H1 (cell line): ENCODE data around the gene PDCD10. TPM values are rescaled to one million over a fixed set of nuclear protein-coding genes. Genes with fewer than 3 reads are reported as not detected.
A peak's percentile ranks its signal among the peaks of the same experiment; 100 is the strongest.

ENCODE experiments used
- CTCF ChIA-PET: fragments of 300-600 bp; sonication (Branson Sonifier 250); formaldehyde crosslinking; loops from one replicate; lab custom pipeline; 2021; ENCODE audit not compliant: partially characterized antibody; lab: Charles Lee
- POLR2A ChIA-PET: fragments of 300-600 bp; sonication (Branson Sonifier 250); formaldehyde crosslinking; loops from one replicate; lab custom pipeline; 2021; ENCODE audit warnings: inconsistent platforms; ENCODE audit not compliant: partially characterized antibody; lab: Charles Lee
- DNase-seq, 2 experiments: peaks; one replicate each; pipeline versions ENCODE4 v3.0.0 to v3.0.0-alpha.2; 2010 to 2022; ENCODE audit warnings: low spot score in 2 of 2, low read depth in 1 of 2, mixed read lengths in 1 of 2
- FAIRE-seq: peaks from 2 replicates; lab custom pipeline; 2011; peaks lifted over from hg19 to GRCh38; lab: Jason Lieb, UNC
- H2AFZ ChIP-seq: 2 replicates; pipeline ENCODE4 v1.8.1; 2012; ENCODE audit warnings: low read length, inconsistent platforms
- H2AK5ac ChIP-seq: 2 replicates; pipeline ENCODE4 v1.6.1; 2013; ENCODE audit warnings: low read depth, low read length
- H2BK120ac ChIP-seq: replicated peaks from 2 replicates; pipeline ENCODE3; 2013; ENCODE audit warnings: low read depth, low read length, inconsistent platforms
- H2BK12ac ChIP-seq: 2 replicates; pipeline ENCODE4 v1.6.1; 2013; ENCODE audit warnings: low read depth, low read length
- H2BK15ac ChIP-seq: 2 replicates; pipeline ENCODE4 v1.6.1; 2013; ENCODE audit warnings: low read length
- H2BK20ac ChIP-seq: 2 replicates; pipeline ENCODE4 v1.6.1; 2013; ENCODE audit warnings: low read length
- H2BK5ac ChIP-seq: 2 replicates; pipeline ENCODE4 v1.6.1; 2013; ENCODE audit warnings: low read depth, low read length
- H3K14ac ChIP-seq: 2 replicates; pipeline ENCODE4 v1.6.1; 2013; ENCODE audit warnings: inconsistent platforms; ENCODE audit not compliant: insufficient read length
- H3K18ac ChIP-seq: 2 replicates; pipeline ENCODE4 v1.6.1; 2013; ENCODE audit warnings: low read length; ENCODE audit errors: extremely low read depth
- H3K23ac ChIP-seq: 2 replicates; pipeline ENCODE4 v1.6.1; 2013; ENCODE audit warnings: inconsistent platforms; ENCODE audit not compliant: insufficient read length
- H3K23me2 ChIP-seq: 2 replicates; pipeline ENCODE4 v1.6.1; 2013; ENCODE audit warnings: low read depth, low read length
- H3K27ac ChIP-seq: 2 replicates; pipeline ENCODE4 v1.6.1; 2011; ENCODE audit warnings: low read depth, low read length, inconsistent platforms
- H3K27me3 ChIP-seq, 4 experiments: replicated peaks in 1 of 4; 1 replicate in 1 of 4; 2 replicates in 3 of 4; pipeline versions ENCODE4 v1.6.1 to v1.8.1; 2011 to 2013; ENCODE audit warnings: low read length in 3 of 4, mild to moderate bottlenecking in 3 of 4, inconsistent platforms in 2 of 4, mixed read lengths in 2 of 4, moderate library complexity in 1 of 4; ENCODE audit not compliant: control insufficient read depth in 3 of 4, insufficient read depth in 3 of 4; ENCODE audit errors: extremely low read depth in 1 of 4
- H3K36me3 ChIP-seq, 4 experiments: 2 replicates each; pipeline versions ENCODE4 v1.6.1 to v1.8.1; 2011 to 2013; ENCODE audit warnings: mild to moderate bottlenecking in 4 of 4, low read length in 3 of 4, moderate library complexity in 2 of 4, control low read depth in 1 of 4, inconsistent platforms in 1 of 4; ENCODE audit not compliant: insufficient read depth in 4 of 4, control insufficient read depth in 2 of 4
- H3K4ac ChIP-seq: replicated peaks from 2 replicates; pipeline ENCODE3; 2013; ENCODE audit warnings: low read length, low read depth, mixed read lengths, inconsistent platforms; ENCODE audit not compliant: insufficient read length
- H3K4me1 ChIP-seq, 4 experiments: replicated peaks in 1 of 4; 1 replicate in 1 of 4; 2 replicates in 3 of 4; pipeline versions ENCODE4 v1.6.1 to v1.8.1; 2011 to 2013; ENCODE audit warnings: low read length in 3 of 4, inconsistent platforms in 2 of 4, mixed read lengths in 1 of 4; ENCODE audit not compliant: insufficient read depth in 4 of 4, control insufficient read depth in 3 of 4
- H3K4me2 ChIP-seq, 2 experiments: 2 replicates each; pipeline versions ENCODE4 v1.6.1 to v1.8.1; 2011 to 2013; ENCODE audit warnings: low read depth in 2 of 2, low read length in 2 of 2, control low read depth in 1 of 2, inconsistent platforms in 1 of 2, mild to moderate bottlenecking in 1 of 2; ENCODE audit not compliant: insufficient read depth in 1 of 2
- H3K4me3 ChIP-seq, 4 experiments: fragments of 200-600, 300-600 bp in 1 of 4; sonication (generic), shearing (Covaris generic), sonication (Bioruptor Twin) in 1 of 4; 2 replicates each; pipeline versions ENCODE4 v1.5.1 to v1.8.1; 2011 to 2016; ENCODE audit warnings: low read length in 4 of 4, low read depth in 3 of 4, control low read depth in 2 of 4, inconsistent platforms in 2 of 4, mild to moderate bottlenecking in 2 of 4, mixed read lengths in 1 of 4, moderate library complexity in 1 of 4; ENCODE audit not compliant: insufficient read depth in 2 of 4; ENCODE audit errors: extremely low read depth in 1 of 4
- H3K56ac ChIP-seq: replicated peaks from 2 replicates; pipeline ENCODE3; 2013; ENCODE audit warnings: low read depth, mild to moderate bottlenecking, mixed read lengths, low read length, inconsistent platforms; ENCODE audit not compliant: insufficient read length
- H3K79me1 ChIP-seq: 2 replicates; pipeline ENCODE4 v1.6.1; 2013; ENCODE audit warnings: low read depth, low read length, control low read depth
- H3K79me2 ChIP-seq, 2 experiments: 2 replicates each; pipeline versions ENCODE4 v1.6.1 to v1.8.1; 2012 to 2013; ENCODE audit warnings: low read length in 2 of 2, mild to moderate bottlenecking in 2 of 2, inconsistent platforms in 1 of 2; ENCODE audit not compliant: insufficient read depth in 2 of 2, control insufficient read depth in 1 of 2
- H3K9ac ChIP-seq, 4 experiments: replicated peaks in 1 of 4; 1 replicate in 1 of 4; 2 replicates in 3 of 4; pipeline versions ENCODE4 v1.6.1 to v1.8.1; 2011 to 2013; ENCODE audit warnings: low read depth in 3 of 4, low read length in 3 of 4, control low read depth in 2 of 4, mild to moderate bottlenecking in 2 of 4, moderate library complexity in 2 of 4, inconsistent platforms in 1 of 4; ENCODE audit errors: extremely low read depth in 1 of 4
- H3K9me3 ChIP-seq, 2 experiments: 2 replicates each; pipeline versions ENCODE4 v1.6.1 to v1.8.1; 2012 to 2013; ENCODE audit warnings: mild to moderate bottlenecking in 2 of 2, moderate library complexity in 2 of 2, control low read depth in 1 of 2, inconsistent platforms in 1 of 2, low read depth in 1 of 2, low read length in 1 of 2, mixed read lengths in 1 of 2; ENCODE audit not compliant: insufficient read depth in 2 of 2
- H4K20me1 ChIP-seq, 2 experiments: replicated peaks in 1 of 2; 2 replicates each; pipeline versions ENCODE3 to v1.8.1; 2011 to 2013; ENCODE audit warnings: inconsistent platforms in 2 of 2, low read length in 2 of 2, mild to moderate bottlenecking in 1 of 2; ENCODE audit not compliant: insufficient read depth in 2 of 2, control insufficient read depth in 1 of 2
- H4K5ac ChIP-seq: 2 replicates; pipeline ENCODE4 v1.6.1; 2013; ENCODE audit warnings: low read length, low read depth, mixed read lengths, inconsistent platforms; ENCODE audit not compliant: insufficient read length
- H4K8ac ChIP-seq: 2 replicates; pipeline ENCODE4 v1.8.0; 2013; ENCODE audit warnings: mild to moderate bottlenecking, moderate library complexity, low read length, inconsistent platforms; ENCODE audit not compliant: insufficient read depth; ENCODE audit errors: extremely low read depth
- H4K91ac ChIP-seq: replicated peaks from 2 replicates; pipeline ENCODE3; 2013; ENCODE audit warnings: low read length, mixed read lengths, inconsistent platforms; ENCODE audit not compliant: insufficient read length
- BACH1 ChIP-seq: IDR thresholded peaks from 2 replicates; pipeline ENCODE4 v1.6.1; 2012; ENCODE audit warnings: low read length, improper control_type of control experiment
- BCL11A ChIP-seq, 2 experiments: IDR thresholded peaks; one replicate each; pipeline ENCODE4 v1.6.1; 2011; ENCODE audit warnings: low read depth in 2 of 2, low read length in 2 of 2, mild to moderate bottlenecking in 2 of 2
- BRCA1 ChIP-seq: IDR thresholded peaks from 2 replicates; pipeline ENCODE4 v1.6.1; 2012; ENCODE audit warnings: low read depth, low read length, improper control_type of control experiment
- CEBPB ChIP-seq: IDR thresholded peaks from 2 replicates; pipeline ENCODE4 v1.6.1; 2012; ENCODE audit warnings: low read depth, low read length
- JUN ChIP-seq: IDR thresholded peaks from 2 replicates; pipeline ENCODE4 v1.6.1; 2011; ENCODE audit warnings: low read depth, mild to moderate bottlenecking, improper control_type of control experiment, low read length
- SAP30 ChIP-seq: fragments of 300-600 bp; sonication (generic); IDR thresholded peaks from 2 replicates; pipeline ENCODE4 v1.7.1; 2012; ENCODE audit warnings: low read length, moderate library complexity, mild to moderate bottlenecking, inconsistent platforms; ENCODE audit not compliant: insufficient read depth, insufficient replicate concordance
- TAF1 ChIP-seq: IDR thresholded peaks from 2 replicates; pipeline ENCODE4 v1.6.1; 2011; ENCODE audit warnings: mild to moderate bottlenecking, low read depth, low read length
- TAF7 ChIP-seq: optimal IDR thresholded peaks from 2 replicates; pipeline ENCODE3; 2011; ENCODE audit warnings: low read depth, mild to moderate bottlenecking, inconsistent platforms, low read length, moderate library complexity, borderline replicate concordance
- WGBS, 2 experiments: shearing (Covaris generic) in 1 of 2; methylation state at CpG; one replicate each; pipeline versions ENCODE4 v1.1.6 to v1.1.7; 2013 to 2015; ENCODE audit warnings: low lambda C conversion rate in 2 of 2, mixed read lengths in 2 of 2, inconsistent platforms in 1 of 2, low coverage in 1 of 2, missing lambda C conversion rate in 1 of 2; ENCODE audit not compliant: insufficient replicate concordance in 2 of 2, insufficient coverage in 1 of 2, insufficient read length in 1 of 2; ENCODE audit errors: extremely low coverage in 1 of 2, missing lambda C conversion rate in 1 of 2; 5-methylcytosine and 5-hydroxymethylcytosine counted together
- polyA plus RNA-seq, 7 experiments: library from polyadenylated mRNA; depleted of rRNA in 3 of 7; stranded (reverse) in 5 of 7; unstranded in 2 of 7; fragments of >200 nt in 5 of 7; fragments of 200-250 nt in 2 of 7; gene quantifications; 1 replicate in 5 of 7; 2 replicates in 1 of 7; 4 replicates in 1 of 7; pipeline versions ENCODE4 v1.2.1 to v1.2.3, GENCODE V29; 2011 to 2013; ENCODE audit warnings: missing spikeins in 2 of 7, mixed read lengths in 2 of 7
- total RNA-seq: library from RNA; stranded (reverse); fragmentation: NEBNext Ultra II Directional; extraction: Animal tissue kit (Norgen Biotek cat#: 25700); gene quantifications from 2 replicates; pipeline ENCODE4 v1.2.1, GENCODE V29; 2021
- TF ChIP-seq, protein P1 (sequence below): IDR thresholded peaks from 2 replicates; pipeline ENCODE4 v1.6.1; 2012; ENCODE audit warnings: inconsistent platforms

The PDCD10 gene
- total and polyA plus RNA-seq, 2 of the 8 experiments (the other 6 are each of a cell fraction or from before 2014, with no cell fraction given): 52.0 to 76.6 TPM

GRCh38 chr3:167731393-167731792 is 3.3 kb downstream of the PDCD10 start:
- DNase-seq: no peak
- H3K56ac ChIP-seq: no peak overlapping the region
- no peak overlapping the region for H3K4me3 ChIP-seq
- no peak overlapping the region for H2AFZ ChIP-seq
- 93% methylated on average over 2 of the region's 2 CpGs; no CpG with 5 or more reads in 1 of the 2 experiments for WGBS, 2 experiments
- no peak overlapping the region for H2BK120ac ChIP-seq
- H3K79me2 ChIP-seq: peaks cover 20 to 82% of the 10 kb centered on the region in 2 experiments
- H3K4me1 ChIP-seq: peaks cover 0 to 10% (median 6%) of the 10 kb centered on the region in 4 experiments; a peak in 4 of 7 replicates
- no peaks in the 10 kb centered on the region; a peak in 1 of 8 replicates for H3K36me3 ChIP-seq
- H3K14ac ChIP-seq: no peak overlapping the region
- H3K4me2 ChIP-seq: peak overlapping the region in 1 of 2 experiments; percentile 20; a peak in 1 of 4 replicates
- no peak overlapping the region for H3K27ac ChIP-seq
- no peaks in the 10 kb centered on the region for H3K79me1 ChIP-seq
- no peak overlapping the region; the same call in 1 of the 2 replicates for H2AK5ac ChIP-seq
- H4K20me1 ChIP-seq: peaks cover 13 to 14% of the 10 kb centered on the region in 2 experiments
- POLR2A ChIA-PET: no interaction called here
- no peak overlapping the region for H2BK20ac ChIP-seq
- CTCF ChIA-PET: interaction anchor here (0.9 to 1.9 kb wide), 2 partner anchors 10 to 351 kb away, joined by 3 to 5 read pairs; partner anchors contain the start of gene ZBBX
- H3K23me2 ChIP-seq: peaks cover 2% of the 10 kb centered on the region; the same call in 1 of the 2 replicates
- no peaks in the 10 kb centered on the region for H3K9me3 ChIP-seq
- H2BK15ac ChIP-seq: no peak overlapping the region
- FAIRE-seq: no peak
- no peak overlapping the region for H4K91ac ChIP-seq
- H3K9ac ChIP-seq: no peak overlapping the region
- H4K8ac ChIP-seq: no peak overlapping the region
- H4K5ac ChIP-seq: no peak overlapping the region
- no peaks in the 10 kb centered on the region for H3K27me3 ChIP-seq
- no peak overlapping the region for H2BK12ac ChIP-seq
- no peak overlapping the region for H2BK5ac ChIP-seq
- H3K4ac ChIP-seq: no peak overlapping the region
- H3K23ac ChIP-seq: no peak overlapping the region
- H3K18ac ChIP-seq: no peak overlapping the region
- TF ChIP-seq, protein P1, sequence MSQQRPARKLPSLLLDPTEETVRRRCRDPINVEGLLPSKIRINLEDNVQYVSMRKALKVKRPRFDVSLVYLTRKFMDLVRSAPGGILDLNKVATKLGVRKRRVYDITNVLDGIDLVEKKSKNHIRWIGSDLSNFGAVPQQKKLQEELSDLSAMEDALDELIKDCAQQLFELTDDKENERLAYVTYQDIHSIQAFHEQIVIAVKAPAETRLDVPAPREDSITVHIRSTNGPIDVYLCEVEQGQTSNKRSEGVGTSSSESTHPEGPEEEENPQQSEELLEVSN: no peak
- TF ChIP-seq SAP30: no peak
- TF ChIP-seq BRCA1: no peak
- TF ChIP-seq TAF1: no peak
- TF ChIP-seq BCL11A (IDR thresholded peaks at IDR 0.05; ENCODE audit: low read depth in 2 of 2, low read length in 2 of 2): no peak
- TF ChIP-seq CEBPB: no peak
- TF ChIP-seq TAF7: no peak
- no peak for TF ChIP-seq BACH1
- no peak for TF ChIP-seq JUN
